HG02973 (cell line): Measurements from ENCODE around the gene STARD3.

Source experiments
- ATAC-seq: cut with Tn5 transposase; IDR thresholded peaks from one replicate; pipeline ENCODE4 v1.9.1; 2021; ENCODE audit warnings: moderate library complexity; ENCODE audit not compliant: unreplicated experiment

STARD3 gene

DNA sequence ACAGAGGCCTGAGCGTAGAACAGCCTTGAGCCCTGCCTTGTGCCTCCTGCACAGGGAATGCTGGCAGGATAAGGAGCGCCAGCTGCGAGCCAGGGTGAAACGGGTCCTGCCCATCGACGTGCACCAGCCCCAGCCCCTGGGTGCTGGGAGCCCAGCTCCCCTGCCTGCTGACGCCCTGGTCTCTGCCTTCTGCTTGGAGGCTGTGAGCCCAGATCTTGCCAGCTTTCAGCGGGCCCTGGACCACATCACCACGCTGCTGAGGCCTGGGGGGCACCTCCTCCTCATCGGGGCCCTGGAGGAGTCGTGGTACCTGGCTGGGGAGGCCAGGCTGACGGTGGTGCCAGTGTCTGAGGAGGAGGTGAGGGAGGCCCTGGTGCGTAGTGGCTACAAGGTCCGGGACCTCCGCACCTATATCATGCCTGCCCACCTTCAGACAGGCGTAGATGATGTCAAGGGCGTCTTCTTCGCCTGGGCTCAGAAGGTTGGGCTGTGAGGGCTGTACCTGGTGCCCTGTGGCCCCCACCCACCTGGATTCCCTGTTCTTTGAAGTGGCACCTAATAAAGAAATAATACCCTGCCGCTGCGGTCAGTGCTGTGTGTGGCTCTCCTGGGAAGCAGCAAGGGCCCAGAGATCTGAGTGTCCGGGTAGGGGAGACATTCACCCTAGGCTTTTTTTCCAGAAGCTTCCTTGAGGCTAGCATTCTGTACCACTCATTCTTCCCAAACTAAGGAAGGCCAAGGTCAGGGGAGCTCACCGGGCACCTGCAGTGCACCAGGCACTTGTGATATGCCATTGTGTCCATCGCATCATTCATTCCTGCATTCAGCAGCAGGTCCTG is 33.2 kb downstream of the STARD3 start:
- ATAC-seq, result no peak

DNA sequence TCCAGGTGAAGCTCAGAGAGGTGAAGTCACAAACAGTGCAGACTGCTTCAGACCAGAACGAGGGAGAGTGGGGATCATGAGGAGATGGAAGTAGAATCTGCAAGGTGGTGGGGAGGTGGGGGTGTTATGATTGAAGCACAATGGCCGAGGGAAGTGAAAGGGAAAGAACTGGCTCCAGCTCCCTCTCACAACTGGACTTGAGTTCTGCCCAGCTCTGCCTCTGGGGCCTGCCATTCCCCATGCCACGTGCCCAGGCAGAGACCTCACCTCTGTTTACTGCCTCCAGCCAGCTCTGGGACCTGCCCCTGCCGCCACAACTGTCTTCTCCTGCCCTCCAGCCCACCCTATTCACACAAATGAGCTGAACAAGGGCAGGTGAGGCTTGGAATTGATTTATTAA is 33.8 kb downstream of the STARD3 start:
- ATAC-seq, result no peak

DNA sequence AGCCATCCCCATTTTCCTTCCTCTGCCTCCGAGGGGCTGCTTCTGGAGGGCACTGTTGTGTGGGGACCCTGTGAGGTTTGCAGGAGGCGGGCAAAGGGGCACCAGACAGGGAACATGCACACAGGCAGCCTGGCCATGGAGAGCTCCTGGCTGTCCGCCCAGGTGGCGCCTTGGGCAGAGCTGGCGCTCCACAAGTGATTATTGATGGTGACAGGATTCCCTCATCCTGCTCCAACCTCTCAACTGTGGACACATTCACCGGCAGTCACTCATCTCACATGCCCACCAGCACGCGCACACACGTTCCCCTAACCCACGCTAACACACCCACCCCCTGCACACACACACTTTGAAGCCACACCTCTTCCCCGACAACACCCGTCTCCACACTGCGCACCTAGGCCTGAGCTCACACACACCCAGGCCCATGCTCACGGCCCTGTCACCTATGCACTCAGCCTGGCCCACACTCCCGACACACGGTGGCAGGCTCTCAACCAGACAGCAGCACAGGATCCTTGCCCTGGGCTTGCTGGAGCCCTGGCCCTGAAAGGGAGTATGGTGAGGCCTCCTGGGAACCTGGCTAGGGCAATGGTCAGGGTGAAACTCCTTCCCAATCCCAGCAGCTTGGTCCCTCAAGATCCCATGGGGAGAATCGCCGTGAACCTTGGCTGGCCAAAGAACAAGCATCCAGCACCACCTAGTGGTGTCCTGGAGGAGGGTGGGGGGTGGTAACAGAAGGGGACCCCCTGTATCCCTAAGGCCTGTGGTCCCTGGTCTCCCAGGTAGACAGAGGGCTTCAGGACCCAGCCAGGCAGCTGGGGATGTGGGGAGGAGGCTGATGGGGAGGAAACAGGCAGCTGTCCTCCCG is 34.9 kb downstream of the STARD3 start:
- no peak for ATAC-seq

GRCh38 chr17:39672522-39673334 is 35.8 kb downstream of the STARD3 start:
- ATAC-seq, result no peak

- ATAC-seq, result no peak
Observed at GRCh38 chr17:39673335-39674081, 36.6 kb downstream of the STARD3 start.

DNA sequence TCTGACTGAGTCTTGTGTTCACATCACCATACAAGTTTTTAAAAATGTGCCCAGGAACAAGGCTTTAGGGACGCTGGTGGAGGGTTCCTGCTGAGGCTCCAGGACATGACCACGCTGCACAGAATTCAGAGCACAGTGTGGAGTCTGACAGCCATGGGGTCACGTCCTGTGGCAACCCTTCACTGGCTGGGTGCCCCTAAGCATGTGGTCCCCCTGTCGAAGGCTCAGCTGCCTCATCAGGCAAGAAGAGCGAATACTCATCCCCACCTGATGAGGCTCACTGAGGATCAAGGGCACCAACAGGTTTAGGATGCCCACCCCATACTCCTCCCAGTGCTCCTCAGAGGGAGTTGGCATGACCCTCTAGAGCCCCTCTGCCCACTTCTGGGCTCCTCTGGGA is 37.2 kb downstream of the STARD3 start:
- ATAC-seq, result no peak

- ATAC-seq, result no peak
Observed at GRCh38 chr17:39674702-39675389, 37.9 kb downstream of the STARD3 start.

- ATAC-seq, result no peak
Observed at GRCh38 chr17:39675390-39676082, 38.6 kb downstream of the STARD3 start.

GRCh38 chr17:39676198-39676819 is 39.4 kb downstream of the STARD3 start:
- no peak for ATAC-seq

- ATAC-seq, result no peak
Observed at GRCh38 chr17:39677072-39677471, 40.1 kb downstream of the STARD3 start.

DNA sequence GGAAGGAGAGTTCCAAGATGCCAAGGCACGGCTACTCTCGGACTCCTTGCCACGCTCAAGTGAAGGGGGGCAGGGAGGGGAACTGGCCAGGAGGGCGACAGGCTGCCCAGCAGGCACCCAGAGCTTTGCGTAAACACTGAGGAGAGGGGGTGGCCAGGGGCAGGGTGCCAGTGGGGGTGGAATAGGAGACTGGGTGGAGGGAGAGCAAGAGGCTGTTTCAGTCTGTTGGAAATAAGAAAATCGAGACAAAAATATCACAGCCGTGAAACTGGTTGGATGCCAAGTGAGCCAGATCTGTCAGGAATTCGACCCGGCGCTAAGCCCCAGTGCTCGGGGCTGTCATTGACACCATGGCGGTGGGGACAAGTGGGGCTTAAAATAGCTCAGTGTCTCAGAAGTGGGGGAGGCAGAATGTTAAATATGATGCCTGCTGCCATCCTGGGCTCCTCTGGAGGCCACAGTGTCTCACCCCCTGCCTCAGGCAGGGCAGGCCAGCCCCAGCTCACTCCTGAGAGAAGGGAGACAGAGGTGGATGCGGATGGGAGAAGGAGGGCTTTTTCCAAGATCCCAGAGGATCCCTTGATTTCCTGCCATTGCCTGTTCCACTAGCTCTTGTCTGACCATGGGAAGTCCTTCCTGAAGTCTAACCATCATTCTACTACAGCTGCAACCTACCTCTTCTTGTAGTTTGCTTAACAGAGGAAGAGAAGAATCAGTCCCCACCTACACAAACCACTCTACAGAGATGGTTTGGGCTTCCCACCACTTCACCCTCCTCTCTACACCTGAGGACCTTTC is 40.8 kb downstream of the STARD3 start:
- ATAC-seq, result no peak

GRCh38 chr17:39678340-39679116 is 41.6 kb downstream of the STARD3 start:
- no peak for ATAC-seq

DNA sequence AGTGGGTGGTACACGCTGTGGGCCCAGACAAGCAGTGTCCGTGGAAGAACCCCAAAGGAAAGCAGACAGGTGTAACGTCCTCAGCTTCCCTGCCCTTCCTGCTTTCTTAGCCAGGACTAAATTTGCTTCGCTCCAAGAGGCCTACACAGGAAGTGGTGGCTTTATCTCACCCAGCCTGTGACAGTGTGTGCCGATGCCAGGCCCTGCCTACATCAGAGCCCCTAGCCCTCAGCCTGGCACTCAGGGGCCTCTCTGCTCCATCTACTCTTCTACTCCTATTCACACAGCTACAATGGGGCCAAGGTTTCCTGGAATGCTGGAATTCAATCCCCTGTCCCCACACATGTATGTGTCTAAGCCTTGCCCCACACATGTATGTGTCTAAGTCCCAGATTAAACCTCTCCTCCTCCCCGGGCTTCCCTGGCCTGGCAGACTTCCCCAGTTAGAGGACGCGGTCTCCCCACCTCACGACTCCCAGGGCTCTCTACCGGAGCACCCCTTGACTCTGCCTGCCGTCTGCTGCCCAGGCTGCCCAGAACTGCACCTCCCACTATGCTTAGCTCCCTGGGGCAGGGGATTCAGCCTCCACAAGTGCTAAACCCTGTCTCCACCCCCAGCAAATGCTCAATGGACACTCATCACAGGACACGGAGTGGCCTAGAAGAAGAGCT is 42.7 kb downstream of the STARD3 start:
- ATAC-seq, result no peak

DNA sequence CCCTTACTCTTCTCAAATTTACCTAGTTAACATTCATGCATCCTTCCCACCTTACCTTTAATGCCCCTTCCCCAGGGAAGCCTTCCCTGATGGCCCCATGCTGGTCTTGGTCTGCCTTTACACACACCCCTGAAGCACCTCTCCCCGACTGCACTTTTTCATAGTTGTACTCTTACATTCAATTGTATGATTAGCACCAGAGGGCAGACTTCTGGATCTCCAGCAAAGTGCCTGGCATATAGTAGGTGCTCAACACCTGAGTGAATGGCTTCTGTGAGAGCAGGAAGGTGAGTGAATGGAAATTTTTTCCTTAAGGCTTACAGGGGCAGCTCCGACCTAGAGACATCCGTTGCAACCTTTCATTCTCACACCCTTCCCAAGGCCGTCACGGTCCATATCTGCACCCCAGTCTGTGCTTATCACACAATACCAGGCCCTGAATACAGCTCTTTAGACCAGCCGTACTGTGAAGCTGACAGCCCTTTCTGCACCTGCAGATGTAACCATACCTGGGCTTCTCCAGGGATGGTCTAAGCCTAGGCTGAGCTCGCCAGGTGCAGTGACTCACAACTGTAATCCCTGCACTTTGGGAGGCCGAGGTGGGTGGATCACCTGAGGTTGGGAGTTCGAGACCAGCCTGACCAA is 46.5 kb downstream of the STARD3 start:
- ATAC-seq, result no peak

DNA sequence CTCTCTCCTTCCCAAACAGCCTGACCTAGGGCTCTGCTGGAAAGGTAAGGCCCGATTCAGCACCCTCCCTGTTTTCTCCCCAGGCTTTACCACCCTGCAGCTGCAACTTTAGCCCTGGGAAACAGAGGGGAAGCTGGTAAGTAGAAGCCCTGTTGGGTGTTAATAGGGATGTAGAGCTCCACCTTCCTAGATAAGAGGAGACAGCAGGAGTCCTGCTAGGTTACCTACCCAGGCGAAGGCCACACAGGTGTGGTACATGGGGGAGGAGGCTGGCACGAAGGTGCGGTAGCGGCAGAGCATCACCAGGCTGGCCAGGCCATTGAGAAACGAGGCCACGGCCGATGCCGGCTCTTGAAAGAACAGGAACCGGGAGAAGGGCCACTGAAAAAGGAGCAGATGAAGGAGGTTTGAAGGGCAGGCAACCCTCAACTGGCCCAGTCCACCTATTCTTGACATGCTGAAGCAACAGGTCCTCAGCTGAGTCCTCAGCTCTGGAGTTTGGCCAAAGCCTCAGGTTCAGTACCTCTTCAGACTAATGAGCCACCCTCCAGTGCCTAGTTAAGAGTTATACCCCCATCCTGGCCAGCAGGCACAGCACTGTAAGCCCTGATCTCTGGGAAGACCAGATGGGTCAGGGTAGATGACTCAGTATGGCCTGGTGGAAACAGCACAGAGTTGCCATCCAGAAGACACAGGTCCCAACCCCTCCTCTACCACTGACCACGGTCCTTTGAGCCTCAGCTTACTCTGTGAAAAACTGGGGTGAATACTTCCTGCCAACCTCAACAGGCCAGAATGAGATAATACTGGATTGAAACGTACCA is 47.6 kb downstream of the STARD3 start:
- no peak for ATAC-seq
